ENCODE data around the gene IRF2BP2.
A peak's percentile ranks its signal among the peaks of the same experiment; 100 is the strongest.

The IRF2BP2 gene

GRCh38 chr1:234619794-234620247 is 9.8 kb upstream of the IRF2BP2 start:
- H3K4me2 ChIP-seq (ENCODE audit: insufficient read depth, low read length, poor library complexity, severe bottlenecking) = no peak overlapping the region
- H3K4me1 ChIP-seq (ENCODE audit: control insufficient read depth in 2 of 2, insufficient read depth in 1 of 2, low read depth in 1 of 2, low read length in 2 of 2) = peaks cover 19 to 28% of the 10 kb centered on the region in 2 donors
- no peak overlapping the region for H2BK5ac ChIP-seq (ENCODE audit: low read length)
- WGBS, 2 donors (ENCODE audit: extremely low coverage in 2 of 2, insufficient read length in 2 of 2, insufficient replicate concordance in 1 of 2) = no CpG with 5 or more reads among the region's 6 CpGs
- H3K18ac ChIP-seq (ENCODE audit: low read length) = no peak overlapping the region
- no peaks in the 10 kb centered on the region for H3K36me3 ChIP-seq (replicated peaks in 1 of 2; ENCODE audit: control insufficient read depth in 2 of 2, insufficient read depth in 2 of 2, low read length in 2 of 2)
- H4K91ac ChIP-seq (ENCODE audit: low read depth, low read length, poor library complexity) = no peak overlapping the region
- no peak for DNase-seq (ENCODE audit: low spot score)
- no peak overlapping the region for H2AFZ ChIP-seq (ENCODE audit: low read length)
- no peak overlapping the region for H2BK15ac ChIP-seq (ENCODE audit: low read length)
- H3K27ac ChIP-seq (replicated peaks; ENCODE audit: low read length) = no peak overlapping the region
- H2BK12ac ChIP-seq (ENCODE audit: low read length) = no peak overlapping the region
- no peaks in the 10 kb centered on the region for H3K27me3 ChIP-seq (ENCODE audit: control insufficient read depth in 3 of 3, insufficient read depth in 3 of 3, low read depth in 1 of 3, low read length in 3 of 3)
- H3K4me3 ChIP-seq (ENCODE audit: low read length in 2 of 2) = no peak overlapping the region
- H2AK5ac ChIP-seq (ENCODE audit: low read depth, low read length) = no peak overlapping the region
- H2BK120ac ChIP-seq (ENCODE audit: low read depth, low read length) = no peak overlapping the region
- H3K23ac ChIP-seq (ENCODE audit: low read depth, low read length, poor library complexity) = no peak overlapping the region
- no peaks in the 10 kb centered on the region for H3K79me1 ChIP-seq (ENCODE audit: low read depth, low read length)
- no peak overlapping the region for H4K8ac ChIP-seq (ENCODE audit: low read depth, low read length)
- no peak overlapping the region for H3K9ac ChIP-seq (ENCODE audit: low read depth, low read length, poor library complexity)
- H3K4ac ChIP-seq (ENCODE audit: low read length) = no peak overlapping the region
- no peaks in the 10 kb centered on the region for H3K9me3 ChIP-seq (replicated peaks in 1 of 2; ENCODE audit: control insufficient read depth in 2 of 2, insufficient read depth in 1 of 2, low read depth in 1 of 2, low read length in 2 of 2)
- H3K14ac ChIP-seq (ENCODE audit: low read length) = no peak overlapping the region

- Histone ChIP-seq H2AFZ (ENCODE audit: low read length) (peak overlapping the region; percentile 50), H3K4me3 (ENCODE audit: low read length in 2 of 2) (no peak overlapping the region), H3K9ac (ENCODE audit: low read depth, low read length, poor library complexity) (no peak overlapping the region), H2AK5ac (ENCODE audit: low read depth, low read length) (no peak overlapping the region), H2BK120ac (ENCODE audit: low read depth, low read length) (no peak overlapping the region), H3K27ac (replicated peaks; ENCODE audit: low read length) (peak overlapping the region; percentile 79), H2BK5ac (ENCODE audit: low read length) (no peak overlapping the region), H4K8ac (ENCODE audit: low read depth, low read length) (no peak overlapping the region), H3K4me1 (ENCODE audit: control insufficient read depth in 2 of 2, insufficient read depth in 1 of 2, low read depth in 1 of 2, low read length in 2 of 2) (peaks cover 17 to 33% of the 10 kb centered on the region in 2 donors), H3K27me3 (ENCODE audit: control insufficient read depth in 3 of 3, insufficient read depth in 3 of 3, low read depth in 1 of 3, low read length in 3 of 3) (no peaks in the 10 kb centered on the region), H3K36me3 (replicated peaks in 1 of 2; ENCODE audit: control insufficient read depth in 2 of 2, insufficient read depth in 2 of 2, low read length in 2 of 2) (no peaks in the 10 kb centered on the region), H3K79me1 (ENCODE audit: low read depth, low read length) (no peaks in the 10 kb centered on the region), H4K91ac (ENCODE audit: low read depth, low read length, poor library complexity) (no peak overlapping the region), H3K18ac (ENCODE audit: low read length) (no peak overlapping the region), H2BK15ac (ENCODE audit: low read length) (no peak overlapping the region), H3K9me3 (replicated peaks in 1 of 2; ENCODE audit: control insufficient read depth in 2 of 2, insufficient read depth in 1 of 2, low read depth in 1 of 2, low read length in 2 of 2) (no peaks in the 10 kb centered on the region), H3K14ac (ENCODE audit: low read length) (no peak overlapping the region), H2BK12ac (ENCODE audit: low read length) (no peak overlapping the region), H3K4me2 (ENCODE audit: insufficient read depth, low read length, poor library complexity, severe bottlenecking) (no peak overlapping the region), H3K4ac (ENCODE audit: low read length) (no peak overlapping the region), H3K23ac (ENCODE audit: low read depth, low read length, poor library complexity) (no peak overlapping the region)
- DNase-seq (ENCODE audit: low spot score) = no peak
- no CpG with 5 or more reads among the region's 3 CpGs for WGBS, 2 donors (ENCODE audit: extremely low coverage in 2 of 2, insufficient read length in 2 of 2, insufficient replicate concordance in 1 of 2)
Measured at GRCh38 chr1:234619071-234619480, 9.1 kb upstream of the IRF2BP2 start.

- Histone ChIP-seq H3K27me3 (ENCODE audit: control insufficient read depth in 3 of 3, insufficient read depth in 3 of 3, low read depth in 1 of 3, low read length in 3 of 3) (no peaks in the 10 kb centered on the region), H3K9me3 (replicated peaks in 1 of 2; ENCODE audit: control insufficient read depth in 2 of 2, insufficient read depth in 1 of 2, low read depth in 1 of 2, low read length in 2 of 2) (no peaks in the 10 kb centered on the region), H3K79me1 (ENCODE audit: low read depth, low read length) (no peaks in the 10 kb centered on the region), H3K4ac (ENCODE audit: low read length) (no peak overlapping the region), H3K27ac (replicated peaks; ENCODE audit: low read length) (peak overlapping the region; percentile 79), H2BK120ac (ENCODE audit: low read depth, low read length) (no peak overlapping the region), H4K91ac (ENCODE audit: low read depth, low read length, poor library complexity) (no peak overlapping the region), H3K14ac (ENCODE audit: low read length) (no peak overlapping the region), H4K8ac (ENCODE audit: low read depth, low read length) (no peak overlapping the region), H3K9ac (ENCODE audit: low read depth, low read length, poor library complexity) (no peak overlapping the region), H3K18ac (ENCODE audit: low read length) (no peak overlapping the region), H3K23ac (ENCODE audit: low read depth, low read length, poor library complexity) (no peak overlapping the region), H2BK15ac (ENCODE audit: low read length) (no peak overlapping the region), H2AFZ (ENCODE audit: low read length) (peak overlapping the region; percentile 50), H2BK5ac (ENCODE audit: low read length) (no peak overlapping the region), H3K4me1 (ENCODE audit: control insufficient read depth in 2 of 2, insufficient read depth in 1 of 2, low read depth in 1 of 2, low read length in 2 of 2) (peaks cover 17 to 36% of the 10 kb centered on the region in 2 donors), H2BK12ac (ENCODE audit: low read length) (no peak overlapping the region), H2AK5ac (ENCODE audit: low read depth, low read length) (no peak overlapping the region), H3K4me2 (ENCODE audit: insufficient read depth, low read length, poor library complexity, severe bottlenecking) (no peak overlapping the region), H3K4me3 (ENCODE audit: low read length in 2 of 2) (no peak overlapping the region), H3K36me3 (replicated peaks in 1 of 2; ENCODE audit: control insufficient read depth in 2 of 2, insufficient read depth in 2 of 2, low read length in 2 of 2) (no peaks in the 10 kb centered on the region)
- WGBS, 2 donors (ENCODE audit: extremely low coverage in 2 of 2, insufficient read length in 2 of 2, insufficient replicate concordance in 1 of 2) = no CpG with 5 or more reads among the region's 5 CpGs
- DNase-seq (ENCODE audit: low spot score) = no peak
Measured at GRCh38 chr1:234618737-234619049, 8.7 kb upstream of the IRF2BP2 start.

- Histone ChIP-seq H3K9ac (ENCODE audit: low read depth, low read length, poor library complexity) (no peak overlapping the region), H3K14ac (ENCODE audit: low read length) (no peak overlapping the region), H2BK15ac (ENCODE audit: low read length) (no peak overlapping the region), H3K27me3 (ENCODE audit: control insufficient read depth in 3 of 3, insufficient read depth in 3 of 3, low read depth in 1 of 3, low read length in 3 of 3) (no peaks in the 10 kb centered on the region), H3K18ac (ENCODE audit: low read length) (no peak overlapping the region), H3K4me2 (ENCODE audit: insufficient read depth, low read length, poor library complexity, severe bottlenecking) (no peak overlapping the region), H2AK5ac (ENCODE audit: low read depth, low read length) (no peak overlapping the region), H2BK120ac (ENCODE audit: low read depth, low read length) (no peak overlapping the region), H3K4ac (ENCODE audit: low read length) (no peak overlapping the region), H2BK12ac (ENCODE audit: low read length) (no peak overlapping the region), H4K8ac (ENCODE audit: low read depth, low read length) (no peak overlapping the region), H4K91ac (ENCODE audit: low read depth, low read length, poor library complexity) (no peak overlapping the region), H3K36me3 (replicated peaks in 1 of 2; ENCODE audit: control insufficient read depth in 2 of 2, insufficient read depth in 2 of 2, low read length in 2 of 2) (no peaks in the 10 kb centered on the region), H2BK5ac (ENCODE audit: low read length) (no peak overlapping the region), H2AFZ (ENCODE audit: low read length) (peak overlapping the region; percentile 50), H3K27ac (replicated peaks; ENCODE audit: low read length) (peak overlapping the region; percentile 79), H3K23ac (ENCODE audit: low read depth, low read length, poor library complexity) (no peak overlapping the region), H3K9me3 (replicated peaks in 1 of 2; ENCODE audit: control insufficient read depth in 2 of 2, insufficient read depth in 1 of 2, low read depth in 1 of 2, low read length in 2 of 2) (no peaks in the 10 kb centered on the region), H3K4me1 (ENCODE audit: control insufficient read depth in 2 of 2, insufficient read depth in 1 of 2, low read depth in 1 of 2, low read length in 2 of 2) (peaks cover 19 to 41% of the 10 kb centered on the region in 2 donors), H3K4me3 (ENCODE audit: low read length in 2 of 2) (no peak overlapping the region), H3K79me1 (ENCODE audit: low read depth, low read length) (no peaks in the 10 kb centered on the region)
- WGBS, 2 donors (ENCODE audit: extremely low coverage in 2 of 2, insufficient read length in 2 of 2, insufficient replicate concordance in 1 of 2) = no CpG with 5 or more reads among the region's 7 CpGs
- peak; percentile 33 for DNase-seq (ENCODE audit: low spot score)
Measured at GRCh38 chr1:234617986-234618736, 8.2 kb upstream of the IRF2BP2 start.

Measured in neuronal stem cell (in vitro differentiated cells).